SK-N-SH (cell line): ENCODE results near the gene NTPCR. TPM values are rescaled to one million over a fixed set of nuclear protein-coding genes. Genes with fewer than 3 reads are reported as not detected.

Experiments used
- CTCF ChIA-PET: fragments of 300-600, 350-600 bp; formaldehyde crosslinking; extraction: SDS; loops from one replicate; lab custom pipeline; 2021; lab: Yijun Ruan, JAX
- POLR2A ChIA-PET: fragments of 350-600 bp; sonication (Branson Sonifier 250); formaldehyde crosslinking; extraction: SDS; loops from one replicate; lab custom pipeline; 2020; ENCODE audit warnings: antibody characterized with exemption, inconsistent platforms; lab: Yijun Ruan, JAX
- DNase-seq: peaks from one replicate; pipeline ENCODE4 v3.0.0; 2012
- H2AFZ ChIP-seq: fragments of 200-600 bp; sonication (generic); 2 replicates; pipeline ENCODE4 v1.8.1; 2016; ENCODE audit warnings: antibody characterized with exemption, mild to moderate bottlenecking, low read depth
- H3F3A ChIP-seq: fragments of 200-600 bp; sonication (generic); replicated peaks from 2 replicates; pipeline ENCODE3; 2016; ENCODE audit warnings: antibody characterized with exemption, mild to moderate bottlenecking; ENCODE audit not compliant: insufficient read depth
- H3K27ac ChIP-seq, 2 experiments: fragments of 200-500 bp in 1 of 2; fragments of 200-600 bp in 1 of 2; sonication (Bioruptor generic) in 1 of 2; sonication (generic), shearing (Covaris generic) in 1 of 2; 2 replicates each; pipeline versions ENCODE4 v1.5.1 to v1.6.1; 2014 to 2016; ENCODE audit warnings: low read depth in 2 of 2, inconsistent platforms in 1 of 2, low read length in 1 of 2, mild to moderate bottlenecking in 1 of 2, mixed read lengths in 1 of 2
- H3K27me3 ChIP-seq: fragments of 200-600 bp; sonication (generic), shearing (Covaris generic); 2 replicates; pipeline ENCODE4 v1.6.1; 2016; ENCODE audit warnings: mixed run types; ENCODE audit not compliant: insufficient read depth
- H3K36me3 ChIP-seq, 2 experiments: fragments of 200-500 bp in 1 of 2; fragments of 200-600 bp in 1 of 2; sonication (Bioruptor generic) in 1 of 2; sonication (generic) in 1 of 2; replicated peaks in 1 of 2; 2 replicates each; pipeline versions ENCODE3 to v1.5.1; 2014 to 2016; ENCODE audit warnings: low read length in 1 of 2, mild to moderate bottlenecking in 1 of 2; ENCODE audit not compliant: insufficient read depth in 2 of 2, control insufficient read depth in 1 of 2
- H3K4me1 ChIP-seq, 2 experiments: fragments of 200-500 bp in 1 of 2; fragments of 200-600 bp in 1 of 2; sonication (Bioruptor generic) in 1 of 2; sonication (generic), shearing (Covaris generic) in 1 of 2; 2 replicates each; pipeline versions ENCODE4 v1.5.1 to v1.6.1; 2014 to 2016; ENCODE audit warnings: low read depth in 1 of 2, low read length in 1 of 2, mixed run types in 1 of 2; ENCODE audit not compliant: insufficient read depth in 2 of 2, control insufficient read depth in 1 of 2
- H3K4me2 ChIP-seq: fragments of 200-600 bp; sonication (generic), shearing (Covaris generic); 2 replicates; pipeline ENCODE4 v1.6.1; 2017; ENCODE audit warnings: mixed run types
- H3K4me3 ChIP-seq, 2 experiments: fragments of 200-500 bp in 1 of 2; fragments of 200-600 bp in 1 of 2; sonication (Bioruptor generic) in 1 of 2; sonication (generic), shearing (Covaris generic) in 1 of 2; 2 replicates each; pipeline versions ENCODE4 v1.5.1 to v1.8.1; 2014 to 2016; ENCODE audit warnings: low read depth in 2 of 2, inconsistent platforms in 1 of 2, low read length in 1 of 2, mild to moderate bottlenecking in 1 of 2, mixed read lengths in 1 of 2, moderate library complexity in 1 of 2
- H3K79me2 ChIP-seq: fragments of 200-600 bp; sonication (generic); 2 replicates; pipeline ENCODE4 v1.8.1; 2017; ENCODE audit warnings: mild to moderate bottlenecking; ENCODE audit not compliant: insufficient read depth
- H3K9ac ChIP-seq: fragments of 200-600 bp; sonication (generic); 2 replicates; pipeline ENCODE4 v1.6.1; 2017; ENCODE audit warnings: mixed run types
- H3K9me2 ChIP-seq: fragments of 200-600 bp; sonication (generic); 2 replicates; pipeline ENCODE4 v1.6.1; 2017; ENCODE audit warnings: mixed run types
- H3K9me3 ChIP-seq: fragments of 200-600 bp; sonication (generic); 2 replicates; pipeline ENCODE4 v1.6.1; 2017; ENCODE audit warnings: mixed run types, mild to moderate bottlenecking, moderate library complexity
- H4K20me1 ChIP-seq: fragments of 200-600 bp; sonication (generic); 2 replicates; pipeline ENCODE4 v1.6.1; 2017; ENCODE audit warnings: mild to moderate bottlenecking, mixed run types; ENCODE audit not compliant: insufficient read depth
- CHD2 ChIP-seq: fragments of 150-350 bp; IDR thresholded peaks from 2 replicates; pipeline ENCODE4 v1.6.1; 2018; ENCODE audit warnings: low read length; ENCODE audit not compliant: partially characterized antibody
- FOSL2 ChIP-seq: IDR thresholded peaks from 2 replicates; pipeline ENCODE4 v1.4.0; 2012; ENCODE audit warnings: low read depth, mild to moderate bottlenecking, moderate library complexity, borderline replicate concordance
- FOXJ3 ChIP-seq: sonication (generic); formaldehyde crosslinking; IDR thresholded peaks from 2 replicates; pipeline ENCODE4 v1.5.1; 2020; ENCODE audit warnings: mild to moderate bottlenecking, missing genetic modification reagents
- GABPA ChIP-seq: IDR thresholded peaks from 2 replicates; pipeline ENCODE4 v1.4.0; 2012; ENCODE audit warnings: low read depth, mild to moderate bottlenecking
- JUND ChIP-seq: IDR thresholded peaks from 2 replicates; pipeline ENCODE4 v1.4.0; 2012
- NFIC ChIP-seq: IDR thresholded peaks from 2 replicates; pipeline ENCODE4 v1.4.0; 2012; ENCODE audit warnings: borderline replicate concordance
- NRF1 ChIP-seq: IDR thresholded peaks from 2 replicates; pipeline ENCODE4 v1.6.1; 2012; ENCODE audit warnings: low read depth, mild to moderate bottlenecking, low read length
- POLR2AphosphoS5 ChIP-seq: IDR thresholded peaks from 2 replicates; pipeline ENCODE4 v1.6.1; 2012; ENCODE audit warnings: low read depth, low read length
- RAD21 ChIP-seq: IDR thresholded peaks from 2 replicates; pipeline ENCODE4 v1.6.1; 2012; ENCODE audit warnings: mild to moderate bottlenecking, low read length
- RCOR1 ChIP-seq: fragments of 150-350 bp; IDR thresholded peaks from 2 replicates; pipeline ENCODE4 v1.6.1; 2017; ENCODE audit warnings: antibody characterized with exemption, low read length
- SMC3 ChIP-seq: IDR thresholded peaks from 2 replicates; pipeline ENCODE4 v1.6.1; 2012; ENCODE audit warnings: low read depth, low read length, improper control_type of control experiment
- TCF12 ChIP-seq: IDR thresholded peaks from 2 replicates; pipeline ENCODE4 v1.4.0; 2012
- TEAD4 ChIP-seq: IDR thresholded peaks from 2 replicates; pipeline ENCODE4 v1.4.0; 2012; ENCODE audit warnings: mild to moderate bottlenecking, borderline replicate concordance; ENCODE audit not compliant: insufficient read depth
- YY1 ChIP-seq: IDR thresholded peaks from 2 replicates; pipeline ENCODE4 v1.4.0; 2012; ENCODE audit warnings: low read depth, mild to moderate bottlenecking
- WGBS: methylation state at CpG from one replicate; pipeline ENCODE4 v1.1.6; 2017; ENCODE audit warnings: low lambda C conversion rate; 5-methylcytosine and 5-hydroxymethylcytosine counted together
- polyA plus RNA-seq, 3 experiments: library from polyadenylated mRNA; depleted of rRNA; stranded (reverse); fragments of >200 nt; gene quantifications; 2 replicates each; pipeline ENCODE4 v1.2.3, GENCODE V29; 2012
- TF ChIP-seq, protein P1 (sequence below): fragments of 150-350 bp; IDR thresholded peaks from 2 replicates; pipeline ENCODE4 v1.6.1; 2017; ENCODE audit warnings: antibody characterized with exemption, low read length, low read depth, borderline replicate concordance
- TF ChIP-seq, protein P2 (sequence below): IDR thresholded peaks from 2 replicates; pipeline ENCODE4 v1.4.0; 2012; ENCODE audit warnings: low read depth, borderline replicate concordance
- TF ChIP-seq, protein P3 (sequence below): fragments of 150-350 bp; IDR thresholded peaks from 2 replicates; pipeline ENCODE4 v1.6.1; 2016; ENCODE audit warnings: mild to moderate bottlenecking, low read depth, low read length
- TF ChIP-seq, protein P4 (sequence below): IDR thresholded peaks from 2 replicates; pipeline ENCODE4 v1.4.0; 2012; ENCODE audit warnings: low read depth, borderline replicate concordance

The NTPCR gene
- polyA plus RNA-seq, 1 of the 3 experiments (the other 2 are of a cell fraction): 20.8 TPM

DNA sequence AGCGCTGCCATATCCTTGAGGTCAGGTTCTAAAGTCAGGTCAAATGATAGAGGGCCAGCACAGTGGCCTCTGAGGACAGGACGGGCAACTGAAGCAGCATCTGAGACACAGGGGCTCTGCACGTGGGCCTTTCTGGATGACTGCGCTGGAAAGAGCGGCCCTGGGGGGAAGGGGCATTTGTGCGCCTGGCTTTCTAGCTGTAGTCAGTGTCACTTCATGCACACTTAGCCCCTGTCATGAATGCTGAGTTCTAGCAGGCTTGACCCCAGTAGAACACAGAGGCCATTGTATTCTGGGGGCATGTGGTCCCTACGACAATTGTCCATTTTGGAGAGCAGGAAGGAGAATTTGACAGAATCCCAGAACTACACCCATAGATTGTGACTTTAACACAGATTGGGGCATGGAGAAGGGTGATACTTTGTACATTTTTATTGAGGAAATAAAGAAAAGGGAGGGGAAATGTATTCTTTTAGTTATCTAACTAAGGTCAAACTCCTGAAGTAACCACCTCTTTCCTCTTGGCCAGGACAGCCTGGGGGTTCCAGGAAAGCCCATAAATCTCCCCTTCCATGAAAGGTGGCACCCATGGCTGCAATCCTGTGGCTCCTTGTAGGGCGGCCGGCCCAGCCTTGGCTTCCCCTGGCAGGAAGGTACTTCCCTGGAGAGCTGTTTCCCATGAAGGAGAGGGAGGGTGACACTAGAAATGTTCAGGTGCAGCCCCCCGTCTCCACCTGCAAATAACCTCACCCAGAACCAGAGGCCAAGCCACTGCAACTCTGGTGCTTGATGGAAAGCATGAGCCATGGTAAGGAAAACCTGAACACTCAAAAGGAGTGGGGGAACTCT lies 34.4 kb downstream of the NTPCR start:
- no peaks in the 10 kb centered on the region for H3K79me2 ChIP-seq
- H4K20me1 ChIP-seq: no peaks in the 10 kb centered on the region
- ChIA-PET CTCF (interaction anchor here (1.3 to 1.6 kb wide), 2 partner anchors 7 to 16 kb away, joined by 3 to 4 read pairs; no protein-coding TSS in a partner anchor), POLR2A (no interaction called here)
- no peaks in the 10 kb centered on the region for H3K27me3 ChIP-seq
- no peak overlapping the region for H3K4me3 ChIP-seq
- H3F3A ChIP-seq: peaks cover 5% of the 10 kb centered on the region
- TF ChIP-seq FOXJ3 (CRISPR knock-in tag) (no peak), GABPA (no peak), FOSL2 (no peak), RCOR1 (no peak)
- H2AFZ ChIP-seq: no peak overlapping the region
- DNase-seq: no peak
- no peak overlapping the region for H3K27ac ChIP-seq
- peaks cover 0 to 26% of the 10 kb centered on the region in 2 experiments for H3K36me3 ChIP-seq
- no peak overlapping the region for H3K4me2 ChIP-seq
- no peak overlapping the region for H3K9ac ChIP-seq
- no peaks in the 10 kb centered on the region for H3K9me3 ChIP-seq
- 98% methylated on average over 6 of the region's 10 CpGs for WGBS
- peaks cover 9 to 34% of the 10 kb centered on the region in 2 experiments; a peak in 3 of 4 replicates for H3K4me1 ChIP-seq
- H3K9me2 ChIP-seq: no peaks in the 10 kb centered on the region

DNA sequence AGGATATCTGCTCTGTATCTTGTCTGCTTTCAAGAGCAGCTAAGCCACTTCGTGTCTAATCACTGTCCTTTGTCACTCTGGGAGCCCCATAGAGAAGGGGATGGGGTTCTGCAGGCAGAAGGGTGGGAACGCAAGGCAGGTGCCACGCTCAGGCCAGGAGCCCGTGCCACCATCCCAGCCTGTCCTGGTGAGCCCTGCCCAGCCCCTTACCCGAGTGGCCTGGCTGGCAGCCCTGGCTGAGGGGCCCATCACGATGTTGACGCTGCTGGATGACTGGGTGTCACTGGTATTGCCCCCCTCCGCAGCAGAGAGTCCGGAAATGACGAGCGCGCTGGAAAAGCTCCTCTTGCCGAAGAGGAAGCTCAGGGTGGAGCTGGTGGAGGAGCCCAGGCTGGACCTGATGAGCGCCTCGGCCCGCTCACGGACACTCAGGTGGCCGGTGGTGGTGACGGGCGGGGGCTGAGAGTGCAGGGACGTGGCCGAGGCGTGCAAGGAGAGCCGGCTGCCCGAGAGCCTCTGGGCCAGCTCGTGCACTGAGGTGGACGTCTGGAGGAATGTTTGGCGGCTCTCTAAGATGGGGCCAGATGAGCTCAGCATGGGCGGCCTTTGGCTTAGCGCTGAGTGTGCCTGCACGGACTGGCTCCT lies 35.6 kb downstream of the NTPCR start:
- H3K9me3 ChIP-seq: no peaks in the 10 kb centered on the region
- H3K36me3 ChIP-seq: peaks cover 0 to 23% of the 10 kb centered on the region in 2 experiments
- no peaks in the 10 kb centered on the region for H3K27me3 ChIP-seq
- 94% methylated on average over 27 of the region's 31 CpGs for WGBS
- TF ChIP-seq POLR2AphosphoS5 (no peak), NFIC (no peak), JUND (no peak), SMC3 (no peak), TEAD4 (no peak), TCF12 (no peak), RAD21 (no peak), YY1 (no peak), CHD2 (no peak), NRF1 (no peak), RCOR1 (no peak)
- TF ChIP-seq, protein P1, sequence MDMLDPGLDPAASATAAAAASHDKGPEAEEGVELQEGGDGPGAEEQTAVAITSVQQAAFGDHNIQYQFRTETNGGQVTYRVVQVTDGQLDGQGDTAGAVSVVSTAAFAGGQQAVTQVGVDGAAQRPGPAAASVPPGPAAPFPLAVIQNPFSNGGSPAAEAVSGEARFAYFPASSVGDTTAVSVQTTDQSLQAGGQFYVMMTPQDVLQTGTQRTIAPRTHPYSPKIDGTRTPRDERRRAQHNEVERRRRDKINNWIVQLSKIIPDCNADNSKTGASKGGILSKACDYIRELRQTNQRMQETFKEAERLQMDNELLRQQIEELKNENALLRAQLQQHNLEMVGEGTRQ: no peak
- TF ChIP-seq, protein P2, sequence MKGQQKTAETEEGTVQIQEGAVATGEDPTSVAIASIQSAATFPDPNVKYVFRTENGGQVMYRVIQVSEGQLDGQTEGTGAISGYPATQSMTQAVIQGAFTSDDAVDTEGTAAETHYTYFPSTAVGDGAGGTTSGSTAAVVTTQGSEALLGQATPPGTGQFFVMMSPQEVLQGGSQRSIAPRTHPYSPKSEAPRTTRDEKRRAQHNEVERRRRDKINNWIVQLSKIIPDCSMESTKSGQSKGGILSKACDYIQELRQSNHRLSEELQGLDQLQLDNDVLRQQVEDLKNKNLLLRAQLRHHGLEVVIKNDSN: no peak
- TF ChIP-seq, protein P3, sequence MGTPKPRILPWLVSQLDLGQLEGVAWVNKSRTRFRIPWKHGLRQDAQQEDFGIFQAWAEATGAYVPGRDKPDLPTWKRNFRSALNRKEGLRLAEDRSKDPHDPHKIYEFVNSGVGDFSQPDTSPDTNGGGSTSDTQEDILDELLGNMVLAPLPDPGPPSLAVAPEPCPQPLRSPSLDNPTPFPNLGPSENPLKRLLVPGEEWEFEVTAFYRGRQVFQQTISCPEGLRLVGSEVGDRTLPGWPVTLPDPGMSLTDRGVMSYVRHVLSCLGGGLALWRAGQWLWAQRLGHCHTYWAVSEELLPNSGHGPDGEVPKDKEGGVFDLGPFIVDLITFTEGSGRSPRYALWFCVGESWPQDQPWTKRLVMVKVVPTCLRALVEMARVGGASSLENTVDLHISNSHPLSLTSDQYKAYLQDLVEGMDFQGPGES: no peak
- TF ChIP-seq, protein P4, sequence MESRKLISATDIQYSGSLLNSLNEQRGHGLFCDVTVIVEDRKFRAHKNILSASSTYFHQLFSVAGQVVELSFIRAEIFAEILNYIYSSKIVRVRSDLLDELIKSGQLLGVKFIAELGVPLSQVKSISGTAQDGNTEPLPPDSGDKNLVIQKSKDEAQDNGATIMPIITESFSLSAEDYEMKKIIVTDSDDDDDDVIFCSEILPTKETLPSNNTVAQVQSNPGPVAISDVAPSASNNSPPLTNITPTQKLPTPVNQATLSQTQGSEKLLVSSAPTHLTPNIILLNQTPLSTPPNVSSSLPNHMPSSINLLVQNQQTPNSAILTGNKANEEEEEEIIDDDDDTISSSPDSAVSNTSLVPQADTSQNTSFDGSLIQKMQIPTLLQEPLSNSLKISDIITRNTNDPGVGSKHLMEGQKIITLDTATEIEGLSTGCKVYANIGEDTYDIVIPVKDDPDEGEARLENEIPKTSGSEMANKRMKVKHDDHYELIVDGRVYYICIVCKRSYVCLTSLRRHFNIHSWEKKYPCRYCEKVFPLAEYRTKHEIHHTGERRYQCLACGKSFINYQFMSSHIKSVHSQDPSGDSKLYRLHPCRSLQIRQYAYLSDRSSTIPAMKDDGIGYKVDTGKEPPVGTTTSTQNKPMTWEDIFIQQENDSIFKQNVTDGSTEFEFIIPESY: no peak
- TF ChIP-seq, all 33 proteins: peak for 0
- Histone ChIP-seq H3K79me2 (no peaks in the 10 kb centered on the region), H4K20me1 (no peaks in the 10 kb centered on the region), H3F3A (peaks cover 5% of the 10 kb centered on the region), H3K9ac (no peak overlapping the region), H3K4me3 (no peak overlapping the region), H3K4me2 (no peak overlapping the region), H3K4me1 (peaks cover 9 to 24% of the 10 kb centered on the region in 2 experiments; a peak in 3 of 4 replicates), H3K9me2 (no peaks in the 10 kb centered on the region), H3K27ac (no peak overlapping the region), H2AFZ (no peak overlapping the region)
- CTCF ChIA-PET: interaction anchor here (1.3 to 1.6 kb wide), 2 partner anchors 8 to 15 kb away, joined by 3 to 4 read pairs; no protein-coding TSS in a partner anchor
- POLR2A ChIA-PET: interaction anchor here (0.6 to 1.2 kb wide), 2 partner anchors 11 to 19 kb away, joined by 3 read pairs; no protein-coding TSS in a partner anchor
- no peak for DNase-seq
